Stimulated activated CD4-positive, alpha-beta T cell treated with anti-CD3 and anti-CD28 coated beads, Interleukin-15, amount 100 ng/mL, for 24 hours (primary cell): ENCODE measurements around the gene MARCHF3.
A peak's percentile ranks its signal among the peaks of the same experiment; 100 is the strongest.
"Not testable (repeated sequence)": the region's sequence is repeated elsewhere in the genome, so short reads cannot be mapped to it uniquely, and the experiment has no call there.

Experiments
- DNase-seq: peaks from one replicate; pipeline ENCODE4 v3.0.0-alpha.2; 2020

MARCHF3 gene

GRCh38 chr5:127030259-127031146, at the start of gene MARCHF3:
Gene MARCHF3 (minus strand): TSS chr5:127030558. CDS start chr5:126918171, 112,387 bp downstream.
- DNase-seq: peak; percentile 96

GRCh38 chr5:127079994-127080491, 49.7 kb upstream of the MARCHF3 start:
- no peak for DNase-seq

GRCh38 chr5:127077366-127077765, 47.0 kb upstream of the MARCHF3 start:
- DNase-seq: no peak

- DNase-seq: no peak
Observed at GRCh38 chr5:127076315-127077129, 46.2 kb upstream of the MARCHF3 start.

- no peak for DNase-seq
Observed at GRCh38 chr5:127074466-127074865, 44.1 kb upstream of the MARCHF3 start.

- DNase-seq: peak; percentile 86
Observed at GRCh38 chr5:127072861-127073846, 42.8 kb upstream of the MARCHF3 start, which contains the start of gene C5orf63. Gene C5orf63 (minus strand): TSS chr5:127073502. CDS start chr5:127058995, 14,507 bp downstream.

GRCh38 chr5:127070243-127070642, 39.9 kb upstream of the MARCHF3 start:
- DNase-seq: no peak

- no peak for DNase-seq
Observed at GRCh38 chr5:127068493-127069214, 38.3 kb upstream of the MARCHF3 start.

- no peak for DNase-seq
Observed at GRCh38 chr5:127066721-127067120, 36.4 kb upstream of the MARCHF3 start.

- DNase-seq: no peak
Observed at GRCh38 chr5:127064253-127064840, 34.0 kb upstream of the MARCHF3 start.

- no peak for DNase-seq
Observed at GRCh38 chr5:127063257-127063913, 33.0 kb upstream of the MARCHF3 start.

- DNase-seq: no peak
Observed at GRCh38 chr5:127061956-127062355, 31.6 kb upstream of the MARCHF3 start.

- no peak for DNase-seq
Observed at GRCh38 chr5:127061537-127061936, 31.2 kb upstream of the MARCHF3 start.

GRCh38 chr5:127060470-127060985, 30.2 kb upstream of the MARCHF3 start:
- DNase-seq: no peak

GRCh38 chr5:127056896-127057295, 26.5 kb upstream of the MARCHF3 start:
- no peak for DNase-seq

GRCh38 chr5:127055880-127056653, 25.7 kb upstream of the MARCHF3 start:
- DNase-seq: no peak

GRCh38 chr5:127053551-127053950, 23.2 kb upstream of the MARCHF3 start:
- DNase-seq: not testable (repeated sequence)

- DNase-seq: no peak
Observed at GRCh38 chr5:127053049-127053448, 22.7 kb upstream of the MARCHF3 start.

- DNase-seq: no peak
Observed at GRCh38 chr5:127051591-127051990, 21.2 kb upstream of the MARCHF3 start.
